Thyroid gland (tissue), 4 donors: ENCODE measurements around the gene CHRD. TPM values are rescaled to one million over a fixed set of nuclear protein-coding genes. Genes with fewer than 3 reads are reported as not detected.

Source experiments
- DNase-seq, 2 donors: peaks; one replicate each; pipeline ENCODE4 v3.0.0-alpha.2; 2019
- H3K27ac ChIP-seq, 3 donors: fragments of 200-600 bp; sonication (generic); 1 replicate in 2 of 3; 2 replicates in 1 of 3; pipeline ENCODE4 v1.5.1; 2016 to 2019; ENCODE audit warnings: mild to moderate bottlenecking in 1 of 3, moderate library complexity in 1 of 3
- H3K27me3 ChIP-seq: fragments of 200-600 bp; sonication (generic); one replicate; pipeline ENCODE4 v1.5.1; 2019
- H3K36me3 ChIP-seq, 2 donors: fragments of 200-600 bp; sonication (generic); one replicate each; pipeline ENCODE4 v1.5.1; 2016 to 2019
- H3K4me1 ChIP-seq, 2 donors: fragments of 200-600 bp; sonication (generic); one replicate each; pipeline ENCODE4 v1.5.1; 2017 to 2019
- H3K4me3 ChIP-seq, 3 donors: fragments of 200-600 bp; sonication (generic); replicated peaks in 1 of 3; 1 replicate in 2 of 3; 2 replicates in 1 of 3; pipeline ENCODE4 v1.5.1; 2016; ENCODE audit warnings: mild to moderate bottlenecking in 1 of 3
- H3K9me3 ChIP-seq: fragments of 200-600 bp; sonication (generic); one replicate; pipeline ENCODE4 v1.5.1; 2017
- POLR2A ChIP-seq, 2 donors: fragments of 450-650 bp; IDR thresholded peaks; one replicate each; pipeline ENCODE4 v1.6.1; 2017; ENCODE audit warnings: antibody characterized with exemption in 2 of 2, mild to moderate bottlenecking in 2 of 2, moderate library complexity in 1 of 2
- WGBS, 2 donors: methylation state at CpG; one replicate each; pipeline ENCODE4 v1.1.5; 2017; 5-methylcytosine and 5-hydroxymethylcytosine counted together
- intact Hi-C: fragments of 100-400 bp; cut with DNase I; formaldehyde crosslinking; loops from one replicate; pipeline ENCODE4 v1.15.1; 2023
- total RNA-seq, 4 donors: library from RNA; depleted of rRNA; stranded (reverse); fragments of >200 nt; gene quantifications; one replicate each; pipeline ENCODE4 v1.2.3, GENCODE V29; 2016
- TF ChIP-seq, protein P1 (sequence below), 6 experiments: fragments of 200-600 bp in 3 of 6; fragments of 450-650 bp in 3 of 6; sonication (generic) in 3 of 6; IDR thresholded peaks; one replicate each; pipeline ENCODE4 v1.5.1; 2016 to 2019; ENCODE audit warnings: antibody characterized with exemption in 6 of 6, mild to moderate bottlenecking in 2 of 6, inconsistent platforms in 1 of 6, moderate library complexity in 1 of 6

CHRD gene
- total RNA-seq, 4 donors from 2014 or later = 4.1 to 14.8 (median 8.0) TPM

GRCh38 chr3:184419171-184419570, 39.3 kb downstream of the CHRD start:
- no peaks in the 10 kb centered on the region for H3K27me3 ChIP-seq
- TF ChIP-seq, protein P1, sequence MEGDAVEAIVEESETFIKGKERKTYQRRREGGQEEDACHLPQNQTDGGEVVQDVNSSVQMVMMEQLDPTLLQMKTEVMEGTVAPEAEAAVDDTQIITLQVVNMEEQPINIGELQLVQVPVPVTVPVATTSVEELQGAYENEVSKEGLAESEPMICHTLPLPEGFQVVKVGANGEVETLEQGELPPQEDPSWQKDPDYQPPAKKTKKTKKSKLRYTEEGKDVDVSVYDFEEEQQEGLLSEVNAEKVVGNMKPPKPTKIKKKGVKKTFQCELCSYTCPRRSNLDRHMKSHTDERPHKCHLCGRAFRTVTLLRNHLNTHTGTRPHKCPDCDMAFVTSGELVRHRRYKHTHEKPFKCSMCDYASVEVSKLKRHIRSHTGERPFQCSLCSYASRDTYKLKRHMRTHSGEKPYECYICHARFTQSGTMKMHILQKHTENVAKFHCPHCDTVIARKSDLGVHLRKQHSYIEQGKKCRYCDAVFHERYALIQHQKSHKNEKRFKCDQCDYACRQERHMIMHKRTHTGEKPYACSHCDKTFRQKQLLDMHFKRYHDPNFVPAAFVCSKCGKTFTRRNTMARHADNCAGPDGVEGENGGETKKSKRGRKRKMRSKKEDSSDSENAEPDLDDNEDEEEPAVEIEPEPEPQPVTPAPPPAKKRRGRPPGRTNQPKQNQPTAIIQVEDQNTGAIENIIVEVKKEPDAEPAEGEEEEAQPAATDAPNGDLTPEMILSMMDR (IDR thresholded peaks at IDR 0.05) = no peak
- no peak for TF ChIP-seq POLR2A (IDR thresholded peaks at IDR 0.05)
- no peak overlapping the region for H3K4me3 ChIP-seq
- DNase-seq = no peak
- intact Hi-C loops = loop anchor here (5.0 kb wide), 1 partner anchor 123 kb away; no protein-coding TSS in a partner anchor
- no peaks in the 10 kb centered on the region for H3K36me3 ChIP-seq
- WGBS, 2 donors = 80 to 84% methylated on average over 5 of the region's 5 CpGs
- H3K27ac ChIP-seq = no peak overlapping the region
- no peaks in the 10 kb centered on the region for H3K9me3 ChIP-seq
- no peaks in the 10 kb centered on the region for H3K4me1 ChIP-seq

- 75 to 92% methylated on average over 3 of the region's 3 CpGs for WGBS, 2 donors
- Histone ChIP-seq H3K27ac (no peak overlapping the region), H3K9me3 (no peaks in the 10 kb centered on the region), H3K4me1 (no peaks in the 10 kb centered on the region), H3K27me3 (no peaks in the 10 kb centered on the region), H3K36me3 (no peaks in the 10 kb centered on the region), H3K4me3 (no peak overlapping the region)
- TF ChIP-seq POLR2A (IDR thresholded peaks at IDR 0.05) = no peak
- TF ChIP-seq, protein P1 (IDR thresholded peaks at IDR 0.05) = no peak
- DNase-seq = no peak
- intact Hi-C loops = no loop called here
Measured at GRCh38 chr3:184423561-184423960, 43.7 kb downstream of the CHRD start.

DNA sequence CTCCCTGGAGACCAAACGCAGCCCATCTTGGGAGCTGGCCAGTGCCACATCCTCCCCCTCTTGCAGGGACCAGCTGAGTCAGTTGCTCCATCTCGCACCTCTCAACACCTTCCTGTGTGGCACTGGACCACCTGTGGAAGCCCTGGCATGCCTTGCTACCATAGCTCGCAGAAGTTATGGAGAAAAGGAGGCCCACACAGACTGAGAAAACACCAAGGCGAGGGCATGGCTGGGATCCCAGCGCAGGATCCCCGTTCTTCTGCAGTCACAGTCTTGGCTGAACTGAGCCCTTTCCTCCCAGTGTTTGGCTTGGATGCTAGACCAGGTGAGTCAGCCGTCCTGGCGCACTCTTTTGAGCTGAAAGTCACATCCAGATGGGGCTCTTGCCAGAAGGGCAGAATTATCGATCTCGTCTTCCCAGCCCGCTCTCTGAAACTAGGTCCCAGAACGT, 46.9 kb downstream of the CHRD start:
- no peaks in the 10 kb centered on the region for H3K36me3 ChIP-seq
- 83 to 87% methylated on average over 12 of the region's 12 CpGs for WGBS, 2 donors
- intact Hi-C loops = no loop called here
- no peak for DNase-seq
- no peaks in the 10 kb centered on the region for H3K4me1 ChIP-seq
- no peaks in the 10 kb centered on the region for H3K27me3 ChIP-seq
- H3K9me3 ChIP-seq = no peaks in the 10 kb centered on the region
- TF ChIP-seq, protein P1 (IDR thresholded peaks at IDR 0.05) = no peak
- TF ChIP-seq POLR2A (IDR thresholded peaks at IDR 0.05) = no peak
- no peak overlapping the region for H3K27ac ChIP-seq
- no peak overlapping the region for H3K4me3 ChIP-seq

DNA sequence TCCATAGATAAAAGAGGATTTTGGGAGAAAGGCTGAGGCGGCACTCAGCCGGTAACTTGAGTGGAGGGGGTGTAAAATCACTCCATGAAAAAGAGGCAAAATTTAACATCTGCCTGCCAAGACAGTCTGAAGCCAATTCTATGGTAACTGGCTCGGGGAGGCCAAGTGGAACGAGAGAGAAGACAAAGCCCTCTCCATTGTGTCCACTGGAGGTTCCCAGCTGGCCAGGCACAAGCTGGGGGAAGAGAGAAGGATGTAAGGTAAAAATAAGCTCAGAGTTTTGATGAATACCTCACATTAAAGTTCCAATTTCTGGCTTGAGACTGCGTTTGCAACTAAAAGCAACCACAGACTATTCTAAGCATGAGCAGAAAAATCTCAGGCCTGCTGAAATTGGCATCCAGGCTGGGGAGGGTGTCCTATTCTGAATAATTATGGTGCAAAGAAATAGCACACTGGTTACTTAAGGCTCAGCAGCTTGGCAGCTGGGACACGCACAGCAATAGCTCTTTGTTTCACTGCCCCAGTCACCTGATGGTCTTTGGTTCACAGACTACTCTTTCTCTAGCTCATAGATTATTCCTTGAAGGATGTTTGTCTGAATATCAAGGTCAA, 48.8 kb downstream of the CHRD start:
- no peaks in the 10 kb centered on the region for H3K9me3 ChIP-seq
- intact Hi-C loops = no loop called here
- no peaks in the 10 kb centered on the region for H3K27me3 ChIP-seq
- H3K4me3 ChIP-seq = no peak overlapping the region
- no peak for DNase-seq
- TF ChIP-seq, protein P1 (IDR thresholded peaks at IDR 0.05) = no peak
- no peak for TF ChIP-seq POLR2A (IDR thresholded peaks at IDR 0.05)
- no peaks in the 10 kb centered on the region for H3K4me1 ChIP-seq
- 59 to 75% methylated on average over 6 of the region's 6 CpGs for WGBS, 2 donors
- no peak overlapping the region for H3K27ac ChIP-seq
- no peaks in the 10 kb centered on the region for H3K36me3 ChIP-seq

GRCh38 chr3:184429786-184430185, 49.9 kb downstream of the CHRD start:
- no peaks in the 10 kb centered on the region for H3K27me3 ChIP-seq
- H3K27ac ChIP-seq = no peak overlapping the region
- no peaks in the 10 kb centered on the region for H3K4me1 ChIP-seq
- no peak for DNase-seq
- WGBS, 2 donors = 77 to 81% methylated on average over 4 of the region's 4 CpGs
- no peaks in the 10 kb centered on the region for H3K9me3 ChIP-seq
- intact Hi-C loops = no loop called here
- no peaks in the 10 kb centered on the region for H3K36me3 ChIP-seq
- H3K4me3 ChIP-seq = no peak overlapping the region
- TF ChIP-seq, protein P1 (IDR thresholded peaks at IDR 0.05) = no peak
- TF ChIP-seq POLR2A (IDR thresholded peaks at IDR 0.05) = no peak
